HEK293 (cell line): ENCODE results near the gene PID1.

ENCODE experiments used
- BCL11A ChIP-seq: fragments of 450-650 bp; formaldehyde crosslinking; IDR thresholded peaks from 2 replicates; pipeline ENCODE4 v1.5.1; 2016; ENCODE audit warnings: low read depth, missing biosample characterization, missing genetic modification characterization
- CTCF ChIP-seq: fragments of 450-650 bp; formaldehyde crosslinking; IDR thresholded peaks from 2 replicates; pipeline ENCODE4 v1.5.1; 2016; ENCODE audit warnings: missing biosample characterization, missing genetic modification characterization
- GLI2 ChIP-seq: fragments of 450-650 bp; formaldehyde crosslinking; IDR thresholded peaks from 2 replicates; pipeline ENCODE4; 2017; ENCODE audit warnings: missing biosample characterization, missing genetic modification characterization, low read depth, borderline replicate concordance
- ZNF274 ChIP-seq, 2 experiments: fragments of 200-500 bp in 1 of 2; fragments of 450-650 bp in 1 of 2; sonication (Bioruptor generic) in 1 of 2; formaldehyde crosslinking in 1 of 2; IDR thresholded peaks; 2 replicates each; pipeline versions ENCODE4 v1.5.1 to v1.6.1; 2014 to 2016; ENCODE audit warnings: borderline replicate concordance in 1 of 2, inconsistent platforms in 1 of 2, low read length in 1 of 2, missing biosample characterization in 1 of 2, missing genetic modification characterization in 1 of 2
- ZNF561 ChIP-seq: fragments of 450-650 bp; IDR thresholded peaks from 2 replicates; pipeline ENCODE4 v1.5.1; 2018; ENCODE audit warnings: missing biosample characterization, missing genetic modification characterization, borderline replicate concordance
- ZNF654 ChIP-seq: fragments of 450-650 bp; formaldehyde crosslinking; IDR thresholded peaks from 2 replicates; pipeline ENCODE4 v1.5.1; 2016; ENCODE audit warnings: low read depth, missing biosample characterization, missing genetic modification characterization
- ZNF707 ChIP-seq: fragments of 450-650 bp; formaldehyde crosslinking; IDR thresholded peaks from 2 replicates; pipeline ENCODE4 v1.5.1; 2016; ENCODE audit warnings: missing biosample characterization, missing genetic modification characterization
- ZNF776 ChIP-seq: fragments of 450-650 bp; formaldehyde crosslinking; IDR thresholded peaks from 2 replicates; pipeline ENCODE4 v1.5.0; 2017; ENCODE audit warnings: missing biosample characterization, missing genetic modification characterization, borderline replicate concordance
- TF ChIP-seq, protein P1 (sequence below): fragments of 450-650 bp; formaldehyde crosslinking; IDR thresholded peaks from 2 replicates; pipeline ENCODE4 v1.5.1; 2016; ENCODE audit warnings: missing biosample characterization, missing genetic modification characterization

DNA sequence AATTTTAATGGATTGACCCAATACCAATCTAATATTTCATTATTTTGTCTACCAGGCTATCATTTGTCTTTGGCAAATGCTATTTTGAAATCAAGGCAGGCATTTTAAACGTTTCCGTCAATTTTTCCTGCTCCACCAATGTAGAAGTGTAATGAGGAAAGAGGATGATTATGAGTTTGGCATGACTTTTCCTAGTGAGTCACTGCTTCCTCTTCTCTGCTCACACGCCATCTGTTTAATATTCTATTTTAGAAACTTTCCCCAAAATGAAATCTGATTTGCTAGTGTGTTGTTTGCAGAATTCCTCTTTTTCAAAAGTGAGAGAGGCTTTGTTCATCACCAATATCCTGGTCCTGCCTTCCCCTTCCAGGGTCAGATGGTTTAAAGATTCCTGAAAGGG, 42.5 kb upstream of the PID1 start:
- no peak for TF ChIP-seq CTCF (tag by site-specific recombination)
- TF ChIP-seq ZNF274 (IDR thresholded peaks at IDR 0.05; ENCODE audit: low read length) = no peak
- no peak for TF ChIP-seq ZNF274 (tag by site-specific recombination; IDR thresholded peaks at IDR 0.05; ENCODE audit: borderline replicate concordance)
- TF ChIP-seq GLI2 = no peak
- TF ChIP-seq BCL11A = no peak
- no peak for TF ChIP-seq ZNF776 (tag by site-specific recombination)
- TF ChIP-seq ZNF561 = no peak
- TF ChIP-seq ZNF654 (tag by site-specific recombination) = no peak
- TF ChIP-seq ZNF707 = no peak
- TF ChIP-seq, protein P1, sequence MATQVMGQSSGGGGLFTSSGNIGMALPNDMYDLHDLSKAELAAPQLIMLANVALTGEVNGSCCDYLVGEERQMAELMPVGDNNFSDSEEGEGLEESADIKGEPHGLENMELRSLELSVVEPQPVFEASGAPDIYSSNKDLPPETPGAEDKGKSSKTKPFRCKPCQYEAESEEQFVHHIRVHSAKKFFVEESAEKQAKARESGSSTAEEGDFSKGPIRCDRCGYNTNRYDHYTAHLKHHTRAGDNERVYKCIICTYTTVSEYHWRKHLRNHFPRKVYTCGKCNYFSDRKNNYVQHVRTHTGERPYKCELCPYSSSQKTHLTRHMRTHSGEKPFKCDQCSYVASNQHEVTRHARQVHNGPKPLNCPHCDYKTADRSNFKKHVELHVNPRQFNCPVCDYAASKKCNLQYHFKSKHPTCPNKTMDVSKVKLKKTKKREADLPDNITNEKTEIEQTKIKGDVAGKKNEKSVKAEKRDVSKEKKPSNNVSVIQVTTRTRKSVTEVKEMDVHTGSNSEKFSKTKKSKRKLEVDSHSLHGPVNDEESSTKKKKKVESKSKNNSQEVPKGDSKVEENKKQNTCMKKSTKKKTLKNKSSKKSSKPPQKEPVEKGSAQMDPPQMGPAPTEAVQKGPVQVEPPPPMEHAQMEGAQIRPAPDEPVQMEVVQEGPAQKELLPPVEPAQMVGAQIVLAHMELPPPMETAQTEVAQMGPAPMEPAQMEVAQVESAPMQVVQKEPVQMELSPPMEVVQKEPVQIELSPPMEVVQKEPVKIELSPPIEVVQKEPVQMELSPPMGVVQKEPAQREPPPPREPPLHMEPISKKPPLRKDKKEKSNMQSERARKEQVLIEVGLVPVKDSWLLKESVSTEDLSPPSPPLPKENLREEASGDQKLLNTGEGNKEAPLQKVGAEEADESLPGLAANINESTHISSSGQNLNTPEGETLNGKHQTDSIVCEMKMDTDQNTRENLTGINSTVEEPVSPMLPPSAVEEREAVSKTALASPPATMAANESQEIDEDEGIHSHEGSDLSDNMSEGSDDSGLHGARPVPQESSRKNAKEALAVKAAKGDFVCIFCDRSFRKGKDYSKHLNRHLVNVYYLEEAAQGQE (tag by site-specific recombination) = no peak
